Measurements from ENCODE around the gene DPH2. TPM values are rescaled to one million over a fixed set of nuclear protein-coding genes. Genes with fewer than 3 reads are reported as not detected.

The DPH2 gene
- total and polyA plus RNA-seq, 4 experiments from 2014 or later, result 25.5 to 33.1 (median 28.8) TPM

GRCh38 chr1:44010935-44011471 is 41.2 kb downstream of the DPH2 start:
- Mint-ChIP-seq H3K4me1 (peaks cover 0 to 4% (median 1%) of the 10 kb centered on the region in 4 donors), H3K36me3 (no peaks in the 10 kb centered on the region), H3K4me3 (no peak overlapping the region), H3K9me3 (peaks cover 0 to 2% (median 0%) of the 10 kb centered on the region in 8 donors), H3K27me3 (no peaks in the 10 kb centered on the region), H3K27ac (no peak overlapping the region)
- Histone ChIP-seq H3K9me3 (ENCODE audit: control insufficient read depth in 1 of 2, low read length in 2 of 2) (no peaks in the 10 kb centered on the region), H3K4me1 (ENCODE audit: insufficient read depth, low read length) (no peaks in the 10 kb centered on the region), H3K4me3 (ENCODE audit: low read length in 2 of 2) (no peak overlapping the region), H3K27ac (ENCODE audit: low read depth, low read length) (no peak overlapping the region), H3K36me3 (ENCODE audit: insufficient read depth, low read length) (no peaks in the 10 kb centered on the region), H3K27me3 (ENCODE audit: insufficient read depth, low read length) (no peaks in the 10 kb centered on the region)
- CTCF ChIA-PET (ENCODE audit: partially characterized antibody), result interaction anchor here (1.2 to 4.3 kb wide), 2 partner anchors 25 to 36 kb away, joined by 3 to 19 read pairs; no protein-coding TSS in a partner anchor
- no peak for DNase-seq
- intact Hi-C loops (cut with micrococcal nuclease), result no loop called here
- POLR2A ChIA-PET (ENCODE audit: partially characterized antibody), result no interaction called here

- Histone ChIP-seq H3K27me3 (ENCODE audit: insufficient read depth, low read length) (no peaks in the 10 kb centered on the region), H3K9me3 (ENCODE audit: control insufficient read depth in 1 of 2, low read length in 2 of 2) (no peaks in the 10 kb centered on the region), H3K4me3 (ENCODE audit: low read length in 2 of 2) (no peak overlapping the region), H3K4me1 (ENCODE audit: insufficient read depth, low read length) (no peaks in the 10 kb centered on the region), H3K27ac (ENCODE audit: low read depth, low read length) (no peak overlapping the region), H3K36me3 (ENCODE audit: insufficient read depth, low read length) (no peaks in the 10 kb centered on the region)
- ChIA-PET CTCF (ENCODE audit: partially characterized antibody) (interaction anchor here (1.4 to 4.3 kb wide), 3 partner anchors 24 to 36 kb away, joined by 3 to 19 read pairs (median 5); no protein-coding TSS in a partner anchor), POLR2A (ENCODE audit: partially characterized antibody) (interaction anchor here (0.9 kb wide), 1 partner anchor 22 kb away, joined by 3 read pairs; no protein-coding TSS in a partner anchor)
- Mint-ChIP-seq H3K27me3 (no peaks in the 10 kb centered on the region), H3K36me3 (no peaks in the 10 kb centered on the region), H3K27ac (no peak overlapping the region), H3K4me3 (no peak overlapping the region), H3K4me1 (peaks cover 0 to 4% (median 1%) of the 10 kb centered on the region in 4 donors), H3K9me3 (peaks cover 0 to 2% (median 0%) of the 10 kb centered on the region in 8 donors)
- no peak for DNase-seq
- intact Hi-C loops (cut with micrococcal nuclease), result no loop called here
Observed at GRCh38 chr1:44012404-44012803, 42.6 kb downstream of the DPH2 start.

GRCh38 chr1:44012941-44013609 is 43.3 kb downstream of the DPH2 start:
- no peak overlapping the region for H3K4me3 ChIP-seq (ENCODE audit: low read length in 2 of 2)
- intact Hi-C loops (cut with micrococcal nuclease), result no loop called here
- no peak overlapping the region for H3K27ac ChIP-seq (ENCODE audit: low read depth, low read length)
- Mint-ChIP-seq H3K27ac (no peak overlapping the region), H3K4me3 (no peak overlapping the region), H3K4me1 (peaks cover 0 to 4% (median 1%) of the 10 kb centered on the region in 4 donors), H3K27me3 (no peaks in the 10 kb centered on the region), H3K36me3 (no peaks in the 10 kb centered on the region), H3K9me3 (no peaks in the 10 kb centered on the region)
- ChIA-PET POLR2A (ENCODE audit: partially characterized antibody) (no interaction called here), CTCF (ENCODE audit: partially characterized antibody) (interaction anchor here (1.4 to 2.0 kb wide), 4 partner anchors 8 to 36 kb away, joined by 3 to 18 read pairs (median 5); no protein-coding TSS in a partner anchor)
- no peaks in the 10 kb centered on the region for H3K4me1 ChIP-seq (ENCODE audit: insufficient read depth, low read length)
- no peaks in the 10 kb centered on the region for H3K9me3 ChIP-seq (ENCODE audit: control insufficient read depth in 1 of 2, low read length in 2 of 2)
- DNase-seq, result no peak
- H3K36me3 ChIP-seq (ENCODE audit: insufficient read depth, low read length), result no peaks in the 10 kb centered on the region
- no peaks in the 10 kb centered on the region for H3K27me3 ChIP-seq (ENCODE audit: insufficient read depth, low read length)

- ChIA-PET CTCF (ENCODE audit: partially characterized antibody) (interaction anchor here (1.4 to 2.0 kb wide), 2 partner anchors 9 to 22 kb away, joined by 5 to 18 read pairs; no protein-coding TSS in a partner anchor), POLR2A (ENCODE audit: partially characterized antibody) (no interaction called here)
- no peak for DNase-seq
- no peak overlapping the region for H3K4me3 ChIP-seq (ENCODE audit: low read length in 2 of 2)
- no peaks in the 10 kb centered on the region for H3K9me3 ChIP-seq (ENCODE audit: control insufficient read depth in 1 of 2, low read length in 2 of 2)
- H3K27ac ChIP-seq (ENCODE audit: low read depth, low read length), result no peak overlapping the region
- intact Hi-C loops (cut with micrococcal nuclease), result no loop called here
- peaks cover 0 to 4% (median 1%) of the 10 kb centered on the region in 4 donors for H3K4me1 Mint-ChIP-seq
- no peak overlapping the region for H3K27ac Mint-ChIP-seq
- no peaks in the 10 kb centered on the region for H3K36me3 Mint-ChIP-seq
- no peaks in the 10 kb centered on the region for H3K27me3 ChIP-seq (ENCODE audit: insufficient read depth, low read length)
- no peaks in the 10 kb centered on the region for H3K27me3 Mint-ChIP-seq
- no peak overlapping the region for H3K4me3 Mint-ChIP-seq
- H3K9me3 Mint-ChIP-seq, result no peaks in the 10 kb centered on the region
- no peaks in the 10 kb centered on the region for H3K36me3 ChIP-seq (ENCODE audit: insufficient read depth, low read length)
- H3K4me1 ChIP-seq (ENCODE audit: insufficient read depth, low read length), result no peaks in the 10 kb centered on the region
Observed at GRCh38 chr1:44013949-44014348, 44.1 kb downstream of the DPH2 start.

DNA sequence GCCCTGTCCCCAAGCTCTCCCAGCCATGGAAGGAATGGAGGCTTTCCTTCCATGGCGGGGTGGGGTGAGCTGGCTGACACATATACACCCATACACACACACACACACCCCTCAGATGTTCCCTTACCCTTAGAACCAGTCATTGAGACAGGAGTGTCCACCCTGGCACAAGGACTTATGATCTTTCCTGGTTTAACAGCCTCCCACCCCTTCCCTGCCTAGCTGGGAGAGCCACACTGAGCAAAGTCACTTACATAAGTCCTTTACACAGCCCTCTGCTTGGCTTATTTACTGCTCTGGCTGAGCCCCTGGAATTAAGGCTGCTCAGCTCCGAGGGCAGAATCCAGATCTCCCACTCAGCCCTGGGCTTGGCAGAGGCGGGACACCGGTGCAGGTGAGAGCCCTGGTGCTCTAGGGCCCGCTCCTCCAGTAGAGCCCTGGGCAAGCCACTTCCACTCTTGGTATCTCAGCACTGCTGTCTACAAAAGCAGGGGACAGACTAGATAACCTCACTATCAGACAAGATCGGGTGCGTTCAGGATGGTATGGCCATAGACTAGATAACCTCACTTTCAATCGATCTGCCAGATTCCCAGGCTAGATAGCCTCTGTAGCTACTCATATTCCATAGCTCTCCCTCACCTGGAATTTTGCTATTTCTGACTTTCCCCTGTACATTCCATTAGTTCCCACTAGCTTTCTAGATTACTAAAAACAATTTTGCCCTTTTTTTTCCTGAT is 44.7 kb downstream of the DPH2 start:
- POLR2A ChIA-PET (ENCODE audit: partially characterized antibody), result no interaction called here

GRCh38 chr1:44015206-44015605 is 45.4 kb downstream of the DPH2 start:
- no peak overlapping the region for H3K27ac Mint-ChIP-seq
- H3K4me3 ChIP-seq (ENCODE audit: low read length in 2 of 2), result no peak overlapping the region
- H3K4me1 Mint-ChIP-seq, result peaks cover 0 to 4% (median 1%) of the 10 kb centered on the region in 4 donors
- no peaks in the 10 kb centered on the region for H3K9me3 Mint-ChIP-seq
- intact Hi-C loops (cut with micrococcal nuclease), result no loop called here
- H3K4me1 ChIP-seq (ENCODE audit: insufficient read depth, low read length), result no peaks in the 10 kb centered on the region
- H3K4me3 Mint-ChIP-seq, result no peak overlapping the region
- no peaks in the 10 kb centered on the region for H3K27me3 Mint-ChIP-seq
- CTCF ChIA-PET (ENCODE audit: partially characterized antibody), result interaction anchor here (1.0 to 2.0 kb wide), 3 partner anchors 10 to 33 kb away, joined by 4 to 18 read pairs (median 6); no protein-coding TSS in a partner anchor
- no peaks in the 10 kb centered on the region for H3K36me3 Mint-ChIP-seq
- no peak overlapping the region for H3K27ac ChIP-seq (ENCODE audit: low read depth, low read length)
- H3K36me3 ChIP-seq (ENCODE audit: insufficient read depth, low read length), result no peaks in the 10 kb centered on the region
- POLR2A ChIA-PET (ENCODE audit: partially characterized antibody), result no interaction called here
- no peaks in the 10 kb centered on the region for H3K27me3 ChIP-seq (ENCODE audit: insufficient read depth, low read length)
- no peak for DNase-seq
- H3K9me3 ChIP-seq (ENCODE audit: control insufficient read depth in 1 of 2, low read length in 2 of 2), result no peaks in the 10 kb centered on the region

More for the DNA sequence above, 44.7 kb downstream of the DPH2 start:
- H3K4me1 Mint-ChIP-seq, result peaks cover 0 to 4% (median 1%) of the 10 kb centered on the region in 4 donors
- Histone ChIP-seq H3K4me3 (ENCODE audit: low read length in 2 of 2) (no peak overlapping the region), H3K4me1 (ENCODE audit: insufficient read depth, low read length) (no peaks in the 10 kb centered on the region), H3K27ac (ENCODE audit: low read depth, low read length) (no peak overlapping the region), H3K27me3 (ENCODE audit: insufficient read depth, low read length) (no peaks in the 10 kb centered on the region), H3K9me3 (ENCODE audit: control insufficient read depth in 1 of 2, low read length in 2 of 2) (no peaks in the 10 kb centered on the region), H3K36me3 (ENCODE audit: insufficient read depth, low read length) (no peaks in the 10 kb centered on the region)
- no peaks in the 10 kb centered on the region for H3K27me3 Mint-ChIP-seq
- no peak for DNase-seq
- no peak overlapping the region for H3K4me3 Mint-ChIP-seq
- intact Hi-C loops (cut with micrococcal nuclease), result no loop called here
- H3K9me3 Mint-ChIP-seq, result no peaks in the 10 kb centered on the region
- CTCF ChIA-PET (ENCODE audit: partially characterized antibody), result interaction anchor here (1.0 to 2.0 kb wide), 4 partner anchors 9 to 33 kb away, joined by 4 to 18 read pairs (median 6); no protein-coding TSS in a partner anchor
- H3K36me3 Mint-ChIP-seq, result no peaks in the 10 kb centered on the region
- H3K27ac Mint-ChIP-seq, result no peak overlapping the region

All from CD4-positive, alpha-beta memory T cell (primary cell).